GM10266 (cell line): ENCODE measurements around the gene IDH3A.

Experiments
- DNase-seq: peaks from one replicate; pipeline ENCODE4 v3.0.0; 2012; ENCODE audit errors: extremely low spot score
- CTCF ChIP-seq: IDR thresholded peaks from 2 replicates; pipeline ENCODE4 v1.5.1; 2012; ENCODE audit warnings: mild to moderate bottlenecking, low read depth; ENCODE audit not compliant: control insufficient read depth, insufficient read depth; ENCODE audit errors: missing control alignments

IDH3A gene

DNA sequence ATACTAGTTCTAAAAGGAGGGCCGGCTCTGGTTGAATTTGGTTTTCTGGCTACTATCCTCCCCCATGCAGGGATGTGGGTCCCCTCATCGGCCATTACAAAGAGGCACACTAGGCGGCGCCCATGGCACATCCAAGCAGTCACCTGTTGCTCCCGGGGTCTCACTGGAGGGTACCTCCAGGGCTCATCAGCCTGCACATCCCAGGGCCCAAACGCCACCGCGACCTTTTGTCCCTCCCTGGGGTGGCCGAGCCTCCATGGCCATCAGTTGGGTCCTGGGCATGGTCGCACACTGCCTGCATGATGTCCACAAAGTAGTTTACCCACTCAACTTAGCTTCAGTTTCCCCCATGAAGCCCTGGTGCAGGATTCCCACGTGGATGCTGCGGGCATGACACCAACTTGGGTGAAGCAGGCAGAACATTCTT lies 28.3 kb downstream of the IDH3A start:
- peak; percentile 41 for DNase-seq
- TF ChIP-seq CTCF: peak; percentile 68

DNA sequence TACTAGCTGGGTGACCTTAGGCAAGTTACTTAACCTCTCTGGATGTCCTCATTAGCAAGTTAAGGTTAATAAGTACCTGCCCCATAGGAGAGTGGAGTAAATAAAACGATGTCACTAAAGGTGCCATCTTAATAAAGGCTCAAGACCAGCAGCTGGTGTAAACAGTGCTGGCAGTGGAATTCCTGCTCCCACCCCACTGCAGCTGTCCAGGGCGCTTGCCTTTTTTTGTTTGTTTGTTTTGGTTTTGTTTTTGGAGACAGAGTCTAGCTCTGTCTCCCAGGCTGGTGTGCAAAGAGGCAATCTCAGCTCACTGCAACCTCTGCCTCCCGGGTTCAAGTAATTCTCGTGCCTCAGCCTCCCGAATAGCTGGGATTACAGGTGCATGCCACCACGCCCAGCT lies 28.9 kb downstream of the IDH3A start:
- no peak for DNase-seq

GRCh38 chr15:78179286-78179840 lies 30.2 kb downstream of the IDH3A start:
- no peak for TF ChIP-seq CTCF
- no peak for DNase-seq

More for the DNA sequence above, 28.9 kb downstream of the IDH3A start:
- TF ChIP-seq CTCF: no peak

DNA sequence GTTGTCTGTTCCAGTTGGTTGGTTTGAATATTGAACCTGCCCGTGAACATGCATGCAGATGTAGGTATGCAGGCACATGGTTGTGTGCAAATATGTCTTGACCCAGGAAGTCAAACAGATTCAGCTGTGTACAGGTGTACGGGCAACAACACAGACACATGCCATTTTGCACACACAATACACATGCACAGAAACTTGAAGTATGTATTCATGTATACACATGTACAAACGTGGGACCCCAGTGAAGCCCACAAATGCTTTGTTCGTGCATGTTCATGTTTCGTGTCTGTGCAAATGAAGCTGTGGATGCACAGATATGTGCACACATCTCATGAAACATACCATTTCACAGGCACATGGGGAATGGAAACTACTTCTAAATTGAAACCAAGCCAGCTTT lies 30.7 kb downstream of the IDH3A start:
- TF ChIP-seq CTCF: no peak

GRCh38 chr15:78182336-78182700 lies 33.2 kb downstream of the IDH3A start:
- TF ChIP-seq CTCF: no peak
- no peak for DNase-seq

More for the DNA sequence above, 30.7 kb downstream of the IDH3A start:
- DNase-seq: no peak

GRCh38 chr15:78182821-78183220 lies 33.7 kb downstream of the IDH3A start:
- TF ChIP-seq CTCF: no peak
- no peak for DNase-seq

DNA sequence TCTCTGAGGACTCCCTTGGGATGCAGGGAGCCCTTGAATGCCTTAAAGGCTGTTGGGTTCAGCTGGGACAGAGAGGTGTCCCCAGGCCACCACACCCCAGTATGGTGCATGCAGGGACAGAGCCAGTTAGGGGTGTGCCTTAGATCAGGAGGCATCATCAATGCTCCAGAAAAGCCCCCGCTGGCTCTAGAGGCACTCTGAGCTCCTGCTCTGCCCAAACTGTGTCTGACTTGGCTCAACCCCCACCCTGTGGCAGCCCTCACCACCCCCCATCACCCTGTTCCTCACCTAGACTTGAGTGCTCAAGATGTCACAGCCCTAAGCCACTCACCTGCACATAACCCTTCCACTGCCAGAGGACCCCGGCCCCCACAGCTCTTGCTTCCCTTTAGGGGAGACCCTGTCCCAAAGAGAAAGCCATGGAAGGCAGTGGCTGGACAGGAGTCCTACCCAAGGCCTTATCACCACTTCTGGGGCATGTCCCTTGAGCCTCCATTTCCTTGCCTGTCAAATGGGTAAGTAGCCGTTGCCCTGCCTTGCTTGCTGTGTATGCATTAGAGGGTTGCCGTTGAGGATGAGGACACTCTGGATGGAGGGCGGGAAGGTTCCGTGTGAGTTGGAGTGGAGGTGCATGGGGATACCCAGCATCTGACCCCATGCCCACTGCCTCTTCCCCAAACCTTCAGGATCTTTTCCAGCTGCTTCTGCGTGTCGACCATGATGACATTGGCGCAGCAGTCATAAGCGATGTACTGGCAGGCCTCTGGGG lies 43.8 kb downstream of the IDH3A start:
- DNase-seq: no peak
- no peak for TF ChIP-seq CTCF
